B cell (primary cell): Measurements from ENCODE around the gene PLS1. TPM values are rescaled to one million over a fixed set of nuclear protein-coding genes. Genes with fewer than 3 reads are reported as not detected.
A peak's percentile ranks its signal among the peaks of the same experiment; 100 is the strongest.
"Not testable (repeated sequence)": the region's sequence is repeated elsewhere in the genome, so short reads cannot be mapped to it uniquely, and the experiment has no call there.

Experiments
- ATAC-seq: fragments of 200-7000 bp; cut with Tn5 transposase; one replicate; pipeline ENCODE4 v1.10.0; 2021; ENCODE audit warnings: low read depth, mild to moderate bottlenecking, moderate number of reproducible peaks, moderate library complexity
- CTCF ChIA-PET: fragments of 350-600 bp; sonication (Branson Sonifier 250); formaldehyde crosslinking; loops from one replicate; lab custom pipeline; 2021; ENCODE audit warnings: antibody characterized with exemption, inconsistent platforms; lab: Charles Lee
- POLR2A ChIA-PET: fragments of 350-600 bp; sonication (Branson Sonifier 250); formaldehyde crosslinking; loops from one replicate; lab custom pipeline; 2021; ENCODE audit warnings: antibody characterized with exemption; lab: Charles Lee
- DNase-seq: peaks from one replicate; pipeline ENCODE4 v3.0.0; 2013
- H2AFZ ChIP-seq: 2 replicates; pipeline ENCODE4 v1.6.1; 2012; ENCODE audit warnings: mild to moderate bottlenecking, low read depth, low read length; ENCODE audit not compliant: insufficient read depth, poor library complexity, severe bottlenecking
- H3K27ac ChIP-seq, 2 donors: 1 replicate in 1 of 2; 2 replicates in 1 of 2; pipeline ENCODE4 v1.5.1; 2012 to 2013; ENCODE audit warnings: low read length in 2 of 2, mild to moderate bottlenecking in 2 of 2, moderate library complexity in 1 of 2
- H3K27me3 ChIP-seq, 4 experiments: fragments of 200-600 bp in 1 of 4; sonication (generic) in 1 of 4; replicated peaks in 1 of 4; 1 replicate in 2 of 4; 2 replicates in 2 of 4; pipeline versions ENCODE4 v1.6.1 to v1.7.0; 2013 to 2016; ENCODE audit warnings: low read length in 3 of 4, mild to moderate bottlenecking in 2 of 4, mixed read lengths in 1 of 4, moderate library complexity in 1 of 4; ENCODE audit not compliant: insufficient read depth in 4 of 4, control insufficient read depth in 3 of 4; ENCODE audit errors: control extremely low read depth in 1 of 4
- H3K36me3 ChIP-seq, 2 experiments: replicated peaks in 1 of 2; 1 replicate in 1 of 2; 2 replicates in 1 of 2; pipeline versions ENCODE4 v1.6.1 to v1.7.1; 2013; ENCODE audit warnings: low read length in 1 of 2; ENCODE audit not compliant: insufficient read depth in 2 of 2, control insufficient read depth in 1 of 2; ENCODE audit errors: control extremely low read depth in 1 of 2, extremely low read depth in 1 of 2
- H3K4me1 ChIP-seq, 2 donors: fragments of 200-600 bp in 1 of 2; sonication (generic) in 1 of 2; 1 replicate in 1 of 2; 2 replicates in 1 of 2; pipeline versions ENCODE4 v1.5.1 to v1.6.1; 2013 to 2017; ENCODE audit warnings: low read length in 2 of 2; ENCODE audit not compliant: control insufficient read depth in 2 of 2, insufficient read depth in 2 of 2
- H3K4me2 ChIP-seq: replicated peaks from 2 replicates; pipeline ENCODE3; 2012; ENCODE audit warnings: mild to moderate bottlenecking, low read depth, low read length; ENCODE audit not compliant: poor library complexity, severe bottlenecking
- H3K4me3 ChIP-seq, 5 experiments: fragments of 200-600 bp in 1 of 5; sonication (generic) in 1 of 5; 1 replicate in 3 of 5; 2 replicates in 2 of 5; pipeline versions ENCODE4 v1.5.1 to v1.7.0; 2011 to 2016; ENCODE audit warnings: low read length in 4 of 5, mild to moderate bottlenecking in 4 of 5, low read depth in 2 of 5, control low read depth in 1 of 5, moderate library complexity in 1 of 5; ENCODE audit not compliant: insufficient read depth in 1 of 5; ENCODE audit errors: control extremely low read depth in 1 of 5, extremely low read depth in 1 of 5
- H3K79me2 ChIP-seq: fragments of 200-600 bp; sonication (generic); one replicate; pipeline ENCODE4 v1.6.0; 2016; ENCODE audit warnings: low read length; ENCODE audit not compliant: control insufficient read depth, insufficient read depth
- H3K9ac ChIP-seq: fragments of 200-600 bp; sonication (generic); 2 replicates; pipeline ENCODE4 v1.6.1; 2017; ENCODE audit warnings: mild to moderate bottlenecking, low read length, moderate library complexity
- H3K9me3 ChIP-seq, 3 donors: one replicate each; pipeline versions ENCODE4 v1.6.1 to v1.7.1; 2013; ENCODE audit warnings: low read length in 2 of 3; ENCODE audit not compliant: control insufficient read depth in 2 of 3, insufficient read depth in 1 of 3; ENCODE audit errors: control extremely low read depth in 1 of 3
- H4K20me1 ChIP-seq: 2 replicates; pipeline ENCODE4 v1.6.0; 2012; ENCODE audit warnings: mild to moderate bottlenecking, low read length; ENCODE audit not compliant: insufficient read depth, control insufficient read depth, poor library complexity, severe bottlenecking
- H3K27ac Mint-ChIP-seq: one replicate; pipeline ENCODE4 v1.8.0; 2021; ENCODE audit warnings: mixed read lengths
- H3K27me3 Mint-ChIP-seq: one replicate; pipeline ENCODE4 v1.8.0; 2021; ENCODE audit warnings: mixed read lengths
- H3K4me1 Mint-ChIP-seq: one replicate; pipeline ENCODE4 v1.8.0; 2021; ENCODE audit warnings: mixed read lengths
- H3K4me3 Mint-ChIP-seq: one replicate; pipeline ENCODE4 v1.8.0; 2021; ENCODE audit warnings: mixed read lengths
- H3K9me3 Mint-ChIP-seq: one replicate; pipeline ENCODE4 v1.8.0; 2022; ENCODE audit warnings: mixed read lengths; ENCODE audit not compliant: insufficient read depth
- CTCF ChIP-seq: fragments of 200-600 bp; IDR thresholded peaks from one replicate; pipeline ENCODE4 v1.8.0; 2022; ENCODE audit warnings: antibody characterized with exemption, mild to moderate bottlenecking
- EZH2 ChIP-seq: IDR thresholded peaks from 2 replicates; pipeline ENCODE4 v1.6.1; 2012; ENCODE audit warnings: borderline replicate concordance, low read depth, mild to moderate bottlenecking, moderate library complexity, low read length; ENCODE audit not compliant: insufficient read depth, poor library complexity, severe bottlenecking
- WGBS: methylation state at CpG from one replicate; pipeline ENCODE4 v1.1.5; 2013; ENCODE audit warnings: missing lambda C conversion rate; ENCODE audit not compliant: insufficient coverage; 5-methylcytosine and 5-hydroxymethylcytosine counted together
- intact Hi-C: fragments of 100-400 bp; cut with micrococcal nuclease; formaldehyde crosslinking; loops from one replicate; pipeline ENCODE4 v1.10.0; 2022
- polyA plus RNA-seq: library from polyadenylated mRNA; depleted of rRNA; stranded (reverse); fragments of >200 nt; gene quantifications from 2 replicates; pipeline ENCODE4 v1.2.3, GENCODE V29; 2012
- total RNA-seq, 2 donors: library from RNA; stranded (reverse); fragments of 120-200 nt in 1 of 2; gene quantifications; 1 replicate in 1 of 2; 2 replicates in 1 of 2; pipeline versions ENCODE4 v1.2.3 to v1.2.4, GENCODE V29; 2013 to 2022

Gene PLS1
- total and polyA plus RNA-seq, 2 donors (not counting 1 experiment from before 2014, with no cell fraction given), result 0.13 to 0.74 TPM

GRCh38 chr3:142586803-142587406 lies 9.3 kb upstream of the PLS1 start:
- Histone ChIP-seq H3K27ac (no peak overlapping the region), H3K9ac (no peak overlapping the region), H3K4me1 (no peaks in the 10 kb centered on the region), H3K27me3 (peaks cover 0 to 6% (median 0%) of the 10 kb centered on the region in 4 experiments), H3K79me2 (no peaks in the 10 kb centered on the region), H2AFZ (no peak overlapping the region), H4K20me1 (no peaks in the 10 kb centered on the region), H3K4me2 (no peak overlapping the region), H3K9me3 (no peaks in the 10 kb centered on the region), H3K36me3 (no peaks in the 10 kb centered on the region), H3K4me3 (no peak overlapping the region)
- TF ChIP-seq EZH2 (no peak), CTCF (peak; percentile 57)
- CTCF ChIA-PET, result interaction anchor here (0.8 to 3.0 kb wide), 14 partner anchors 8 to 1177 kb away, joined by 3 to 8 read pairs (median 4); partner anchors contain the start of genes ATR and U2SURP
- DNase-seq (peak; percentile 53), ATAC-seq (peak; percentile 64)
- no peaks in the 10 kb centered on the region for H3K4me1 Mint-ChIP-seq
- peaks cover 27% of the 10 kb centered on the region for H3K27me3 Mint-ChIP-seq
- intact Hi-C loops, result loop anchor here (1.0 to 10.0 kb wide), 4 partner anchors 400 to 1175 kb away; no protein-coding TSS in a partner anchor
- WGBS, result no CpG with 5 or more reads among the region's 2 CpGs
- no peak overlapping the region for H3K4me3 Mint-ChIP-seq
- no peak overlapping the region for H3K27ac Mint-ChIP-seq
- no peaks in the 10 kb centered on the region for H3K9me3 Mint-ChIP-seq
- POLR2A ChIA-PET, result no interaction called here

- H3K4me3 Mint-ChIP-seq, result no peak overlapping the region
- Histone ChIP-seq H2AFZ (no peak overlapping the region), H3K79me2 (no peaks in the 10 kb centered on the region), H3K4me3 (no peak overlapping the region), H3K36me3 (no peaks in the 10 kb centered on the region), H3K27me3 (peaks cover 0 to 9% (median 0%) of the 10 kb centered on the region in 4 experiments), H3K4me1 (no peaks in the 10 kb centered on the region), H4K20me1 (no peaks in the 10 kb centered on the region), H3K9me3 (no peaks in the 10 kb centered on the region), H3K27ac (no peak overlapping the region), H3K4me2 (no peak overlapping the region), H3K9ac (no peak overlapping the region)
- peaks cover 21% of the 10 kb centered on the region for H3K27me3 Mint-ChIP-seq
- no peaks in the 10 kb centered on the region for H3K9me3 Mint-ChIP-seq
- TF ChIP-seq CTCF (no peak), EZH2 (no peak)
- no CpG with 5 or more reads among the region's 1 CpG for WGBS
- POLR2A ChIA-PET, result no interaction called here
- intact Hi-C loops, result loop anchor here (5.0 to 10.0 kb wide), 2 partner anchors 1086 to 1174 kb away; no protein-coding TSS in a partner anchor
- DNase-seq, result no peak
- CTCF ChIA-PET, result interaction anchor here (1.0 to 3.0 kb wide), 2 partner anchors 8 to 9 kb away, joined by 3 to 8 read pairs; no protein-coding TSS in a partner anchor
- H3K4me1 Mint-ChIP-seq, result no peaks in the 10 kb centered on the region
- no peak for ATAC-seq
- no peak overlapping the region for H3K27ac Mint-ChIP-seq
These were observed 7.5 kb upstream of the PLS1 start for GRCh38 chr3:142588703-142589102.

DNA sequence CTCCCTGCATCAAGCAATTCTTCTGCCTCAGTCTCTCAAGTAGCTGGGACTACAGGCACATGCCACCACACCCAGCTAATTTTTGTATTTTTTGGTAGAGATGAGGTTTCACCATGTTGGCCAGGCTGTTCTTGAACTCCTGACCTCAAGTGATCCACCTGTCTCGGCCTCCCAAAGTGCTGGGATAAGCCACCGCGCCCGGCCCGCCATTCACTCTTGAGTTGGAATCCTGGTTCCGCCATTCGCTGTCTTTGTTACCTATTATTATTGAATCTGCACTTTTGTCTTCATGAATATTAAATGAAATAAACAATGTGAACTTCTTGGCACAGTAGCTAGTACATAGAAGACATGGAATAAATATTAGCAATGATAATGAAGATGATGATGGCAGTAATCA lies 3.9 kb upstream of the PLS1 start:
- CTCF ChIA-PET, result interaction anchor here (0.6 kb wide), 1 partner anchor 401 kb away, joined by 3 read pairs; no protein-coding TSS in a partner anchor
- H3K9ac ChIP-seq, H3K27ac ChIP-seq, H3K4me3 ChIP-seq, POLR2A ChIA-PET, H3K27ac Mint-ChIP-seq, H2AFZ ChIP-seq, H3K79me2 ChIP-seq, H3K36me3 ChIP-seq, intact Hi-C loops, H4K20me1 ChIP-seq, DNase-seq, H3K9me3 Mint-ChIP-seq, H3K4me3 Mint-ChIP-seq, H3K4me2 ChIP-seq, H3K9me3 ChIP-seq, ATAC-seq: not testable (repeated sequence)
- peaks cover 19% of the 10 kb centered on the region for H3K4me1 Mint-ChIP-seq
- 94% methylated on average over 3 of the region's 7 CpGs for WGBS
- H3K27me3 ChIP-seq, result peaks cover 0 to 13% (median 2%) of the 10 kb centered on the region in 4 experiments
- H3K4me1 ChIP-seq, result peaks cover 10 to 15% of the 10 kb centered on the region in 2 donors
- H3K27me3 Mint-ChIP-seq, result peaks cover 22% of the 10 kb centered on the region
